ENCODE data around the gene PTPRM.

Gene PTPRM

GRCh38 chr18:7809455-7809854 lies 242.3 kb downstream of the PTPRM start:
- DNase-seq (ENCODE audit: low spot score): no peak

GRCh38 chr18:7809978-7810377 lies 242.9 kb downstream of the PTPRM start:
- DNase-seq (ENCODE audit: low spot score): no peak

- no peak for DNase-seq (ENCODE audit: low spot score)
These were observed 245.4 kb downstream of the PTPRM start for GRCh38 chr18:7812431-7813063.

GRCh38 chr18:7813131-7813530 lies 246.0 kb downstream of the PTPRM start:
- DNase-seq (ENCODE audit: low spot score): no peak

- DNase-seq (ENCODE audit: low spot score): no peak
These were observed 247.7 kb downstream of the PTPRM start for GRCh38 chr18:7814754-7815315.

GRCh38 chr18:7815787-7816186 lies 248.7 kb downstream of the PTPRM start:
- DNase-seq (ENCODE audit: low spot score): no peak

GRCh38 chr18:7817575-7818230 lies 250.6 kb downstream of the PTPRM start:
- DNase-seq (ENCODE audit: low spot score): no peak

- no peak for DNase-seq (ENCODE audit: low spot score)
These were observed 254.7 kb downstream of the PTPRM start for GRCh38 chr18:7821784-7822183.

- no peak for DNase-seq (ENCODE audit: low spot score)
These were observed 255.6 kb downstream of the PTPRM start for GRCh38 chr18:7822435-7823331.

GRCh38 chr18:7824970-7825369 lies 257.9 kb downstream of the PTPRM start:
- no peak for DNase-seq (ENCODE audit: low spot score)

GRCh38 chr18:7830468-7830867 lies 263.4 kb downstream of the PTPRM start:
- DNase-seq (ENCODE audit: low spot score): no peak

GRCh38 chr18:7839548-7839947 lies 272.4 kb downstream of the PTPRM start:
- DNase-seq (ENCODE audit: low spot score): no peak

- DNase-seq (ENCODE audit: low spot score): no peak
These were observed 273.3 kb downstream of the PTPRM start for GRCh38 chr18:7840411-7840810.

- no peak for DNase-seq (ENCODE audit: low spot score)
These were observed 276.9 kb downstream of the PTPRM start for GRCh38 chr18:7844017-7844416.

- no peak for DNase-seq (ENCODE audit: low spot score)
These were observed 277.3 kb downstream of the PTPRM start for GRCh38 chr18:7844418-7844817.

GRCh38 chr18:7846335-7846734 lies 279.2 kb downstream of the PTPRM start:
- no peak for DNase-seq (ENCODE audit: low spot score)

GRCh38 chr18:7847357-7848053 lies 280.4 kb downstream of the PTPRM start:
- DNase-seq (ENCODE audit: low spot score): no peak

- no peak for DNase-seq (ENCODE audit: low spot score)
These were observed 280.9 kb downstream of the PTPRM start for GRCh38 chr18:7848054-7848412.

- DNase-seq (ENCODE audit: low spot score): no peak
These were observed 283.3 kb downstream of the PTPRM start for GRCh38 chr18:7850446-7850845.

- DNase-seq (ENCODE audit: low spot score): no peak
These were observed 287.9 kb downstream of the PTPRM start for GRCh38 chr18:7855028-7855427.

GRCh38 chr18:7855671-7856070 lies 288.6 kb downstream of the PTPRM start:
- DNase-seq (ENCODE audit: low spot score): no peak

- DNase-seq (ENCODE audit: low spot score): no peak
These were observed 289.0 kb downstream of the PTPRM start for GRCh38 chr18:7856116-7856515.
